GM12892 (cell line): ENCODE results near the gene KAZN.

Source experiments
- DNase-seq: peaks from one replicate; pipeline ENCODE4 v3.0.0; 2011; ENCODE audit not compliant: insufficient read length
- FAIRE-seq: peaks from 2 replicates; lab custom pipeline; 2011; peaks lifted over from hg19 to GRCh38; lab: Jason Lieb, UNC
- POLR2A ChIP-seq: IDR thresholded peaks from 2 replicates; pipeline ENCODE4 v1.6.1; 2011; ENCODE audit warnings: low read depth, low read length, control low read depth
- POLR2AphosphoS5 ChIP-seq: IDR thresholded peaks from 2 replicates; pipeline ENCODE4 v1.6.1; 2011; ENCODE audit warnings: low read depth, low read length, control low read depth
- TAF1 ChIP-seq: IDR thresholded peaks from 2 replicates; pipeline ENCODE4 v1.6.1; 2011; ENCODE audit warnings: low read depth, mild to moderate bottlenecking, control low read depth, low read length, borderline replicate concordance

Gene KAZN

DNA sequence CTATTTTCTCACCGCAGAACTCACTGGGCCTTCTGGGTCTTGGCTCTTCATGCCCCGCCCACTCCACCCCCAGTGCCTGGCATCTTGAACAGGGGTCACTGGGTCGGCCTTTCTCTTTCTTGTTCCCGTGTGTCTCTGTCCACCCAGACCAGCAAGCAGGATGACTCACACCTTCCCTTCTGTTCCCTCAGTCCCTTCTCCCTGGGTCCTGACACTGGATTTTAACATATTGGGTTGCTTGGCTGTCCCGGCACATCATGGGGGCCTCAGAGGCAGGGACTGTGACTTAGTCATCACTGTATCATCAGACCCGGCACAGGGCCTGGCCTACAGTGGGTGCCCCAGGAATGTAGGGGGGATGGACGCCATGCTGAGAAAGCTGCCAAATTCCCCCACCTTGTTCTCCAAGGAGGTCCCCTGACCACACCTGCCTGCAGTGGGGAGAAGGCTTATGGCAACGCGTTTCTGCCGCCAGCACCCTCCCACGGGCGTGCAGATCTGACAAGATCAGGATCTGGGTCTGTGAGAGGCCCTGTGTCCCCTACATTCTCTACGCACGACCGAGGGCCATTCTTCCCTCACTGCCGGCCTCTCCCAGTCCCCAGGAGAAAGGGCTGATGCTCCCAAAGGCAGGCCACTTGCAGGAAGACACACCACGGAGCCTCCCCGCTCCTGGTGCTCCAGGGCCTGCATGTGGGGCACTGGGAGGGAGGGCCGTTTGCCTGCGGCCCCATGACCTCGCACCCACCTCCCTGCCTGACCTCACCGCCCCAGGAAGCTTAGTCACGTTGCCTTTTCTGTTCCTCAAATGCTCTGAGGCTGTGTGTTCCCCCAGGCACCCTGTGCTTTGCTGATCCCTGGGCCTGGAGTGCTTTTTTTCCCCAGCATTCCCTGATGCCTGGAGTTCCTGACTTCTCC, 397.9 kb downstream of the KAZN start:
- FAIRE-seq (no peak), DNase-seq (no peak)
- TF ChIP-seq TAF1 = no peak
- TF ChIP-seq POLR2AphosphoS5 = no peak
- TF ChIP-seq POLR2A = no peak

DNA sequence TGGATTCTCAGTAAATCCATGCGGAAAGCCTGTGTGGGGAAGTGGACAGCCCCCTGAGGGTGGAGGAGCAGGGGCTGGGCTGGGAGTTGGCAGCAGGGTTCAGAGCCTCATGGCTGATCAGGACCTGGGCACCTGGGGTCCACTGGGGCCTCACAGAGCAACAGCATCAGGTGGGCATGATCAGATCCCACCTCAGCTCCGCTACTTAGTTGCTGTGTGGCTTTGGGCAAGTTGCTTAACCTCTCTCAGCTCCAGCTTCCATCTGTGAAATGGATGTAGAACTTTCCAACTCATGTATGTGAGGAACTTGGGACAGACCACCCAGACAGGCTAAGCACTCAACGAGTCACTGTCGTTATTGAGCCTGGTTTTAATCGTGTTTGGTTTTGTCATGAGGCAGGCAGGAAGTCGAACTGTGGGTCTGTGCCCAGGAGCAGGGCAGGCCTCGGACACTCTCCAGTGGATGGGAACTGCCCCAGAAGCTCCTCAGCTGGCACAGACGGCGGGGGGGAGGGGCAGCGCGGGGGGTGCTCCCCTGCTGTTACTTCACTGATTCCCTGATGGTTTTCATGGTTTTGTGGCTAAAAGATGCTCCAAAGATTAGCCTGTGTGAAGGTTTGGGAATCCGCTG, 399.3 kb downstream of the KAZN start:
- TF ChIP-seq POLR2AphosphoS5 = no peak
- TF ChIP-seq POLR2A = no peak
- TF ChIP-seq TAF1 = no peak
- no peak for FAIRE-seq
- no peak for DNase-seq

GRCh38 chr1:14999441-14999840, 401.0 kb downstream of the KAZN start:
- FAIRE-seq = no peak
- no peak for DNase-seq
- TF ChIP-seq POLR2A (no peak), POLR2AphosphoS5 (no peak), TAF1 (no peak)

- TF ChIP-seq POLR2A (no peak), TAF1 (no peak), POLR2AphosphoS5 (no peak)
- no peak for DNase-seq
- no peak for FAIRE-seq
These were observed 401.5 kb downstream of the KAZN start for GRCh38 chr1:15000030-15000429.

DNA sequence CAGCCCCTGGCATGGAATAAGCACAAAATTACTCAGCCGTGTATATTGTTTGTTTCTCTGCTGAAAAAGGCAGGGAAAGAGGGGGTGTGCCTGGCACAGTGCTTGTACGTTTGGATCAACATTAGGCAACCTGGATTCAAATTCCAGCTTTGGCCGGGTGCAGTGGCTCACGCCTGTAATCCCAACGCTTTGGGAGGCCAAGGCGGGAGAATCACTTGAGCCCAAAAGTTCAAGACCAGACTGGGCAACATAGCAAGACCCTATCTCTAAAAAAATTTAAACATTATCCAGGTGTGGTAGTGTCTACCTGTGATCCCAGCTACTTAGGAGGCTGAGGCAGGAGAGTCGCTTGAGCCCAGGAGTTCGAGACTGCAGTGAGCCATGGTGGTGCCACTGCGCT, 402.2 kb downstream of the KAZN start:
- TF ChIP-seq POLR2AphosphoS5 (no peak), TAF1 (no peak), POLR2A (no peak)
- no peak for FAIRE-seq
- no peak for DNase-seq

GRCh38 chr1:15001317-15001915, 402.9 kb downstream of the KAZN start:
- FAIRE-seq = no peak
- DNase-seq = no peak
- TF ChIP-seq TAF1 (no peak), POLR2AphosphoS5 (no peak), POLR2A (no peak)

- no peak for DNase-seq
- no peak for FAIRE-seq
- no peak for TF ChIP-seq POLR2A
- no peak for TF ChIP-seq TAF1
- TF ChIP-seq POLR2AphosphoS5 = no peak
These were observed 403.8 kb downstream of the KAZN start for GRCh38 chr1:15002325-15002724.

DNA sequence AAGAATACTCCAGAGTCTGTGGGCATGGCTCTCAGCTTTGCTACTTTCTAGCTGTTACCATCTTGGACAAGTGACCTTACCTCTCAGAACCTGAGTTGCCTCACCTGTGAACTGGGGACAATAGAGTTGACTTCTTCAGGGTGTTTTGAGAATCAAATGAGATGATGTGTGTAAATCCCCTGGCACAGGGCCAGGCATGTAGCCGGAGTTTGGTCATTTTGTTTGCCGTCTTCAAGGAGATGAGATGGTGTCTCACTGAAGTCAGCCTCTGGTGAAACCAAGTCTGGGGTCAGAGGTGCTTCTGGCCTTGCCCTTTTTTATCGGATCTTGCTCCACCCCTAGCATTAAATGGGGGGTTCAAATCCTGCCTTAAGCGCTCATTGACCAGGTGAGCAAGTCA, 405.9 kb downstream of the KAZN start:
- TF ChIP-seq POLR2A (no peak), POLR2AphosphoS5 (no peak), TAF1 (no peak)
- FAIRE-seq = no peak
- DNase-seq = no peak

GRCh38 chr1:15005116-15005515, 406.6 kb downstream of the KAZN start:
- DNase-seq (no peak), FAIRE-seq (no peak)
- TF ChIP-seq TAF1 (no peak), POLR2A (no peak), POLR2AphosphoS5 (no peak)

DNA sequence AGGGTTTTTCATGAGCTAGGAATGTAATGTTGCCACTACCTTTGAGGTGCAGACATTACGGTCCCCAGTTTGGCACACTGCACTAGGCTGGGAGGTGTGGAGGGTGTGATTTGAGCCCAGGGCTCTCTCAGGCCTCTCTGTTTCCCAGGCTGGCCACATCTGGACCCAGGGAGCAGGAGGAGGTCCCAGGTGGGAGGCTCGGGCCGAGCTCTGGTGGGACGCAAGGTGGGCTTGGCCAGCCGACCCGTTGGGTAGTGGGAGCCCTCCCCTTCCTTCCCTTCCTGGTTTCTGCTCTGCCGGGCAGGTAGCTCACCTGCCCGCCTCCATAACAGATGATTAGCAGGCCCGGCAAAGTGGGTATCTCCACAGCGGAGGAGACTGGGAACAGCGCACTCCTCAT, 408.9 kb downstream of the KAZN start:
- no peak for DNase-seq
- TF ChIP-seq TAF1 (no peak), POLR2AphosphoS5 (no peak), POLR2A (no peak)
- no peak for FAIRE-seq

GRCh38 chr1:15007842-15008241, 409.4 kb downstream of the KAZN start:
- TF ChIP-seq POLR2A (no peak), TAF1 (no peak), POLR2AphosphoS5 (no peak)
- DNase-seq (no peak), FAIRE-seq (no peak)
